Breast epithelium (tissue), 3 donors: ENCODE results near the gene PARP3.

Experiments used
- POLR2A ChIP-seq: fragments of 450-650 bp; IDR thresholded peaks from one replicate; pipeline ENCODE4 v1.6.1; 2016; ENCODE audit warnings: antibody characterized with exemption, mild to moderate bottlenecking, moderate library complexity
- POLR2AphosphoS5 ChIP-seq, 3 donors: sonication (generic); formaldehyde crosslinking; IDR thresholded peaks; one replicate each; pipeline ENCODE4 v1.6.1; 2017; ENCODE audit warnings: antibody characterized with exemption in 3 of 3
- TF ChIP-seq, protein P1 (sequence below), 3 donors: fragments of 450-650 bp; IDR thresholded peaks; one replicate each; pipeline ENCODE4 v1.5.1; 2016 to 2017; ENCODE audit warnings: antibody characterized with exemption in 3 of 3, mild to moderate bottlenecking in 3 of 3, moderate library complexity in 3 of 3

DNA sequence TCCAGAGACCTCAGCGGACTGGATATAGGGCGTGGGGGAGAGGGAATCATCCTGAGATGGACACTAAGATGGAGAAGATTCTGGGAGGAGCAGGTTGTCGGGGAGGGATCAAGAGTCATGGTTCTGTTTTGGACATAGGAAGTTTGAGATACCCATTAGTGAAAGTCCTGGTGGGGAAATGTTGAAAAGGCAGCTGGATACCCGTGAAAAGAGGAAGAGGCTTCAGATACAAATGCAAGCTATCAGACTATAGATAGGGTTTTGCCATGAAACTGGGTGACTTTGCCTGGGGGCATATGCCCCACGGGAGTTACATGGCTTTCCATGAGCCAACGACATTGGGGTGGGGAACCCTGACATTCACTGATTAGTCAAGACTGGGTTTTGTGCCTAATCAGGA lies 11.9 kb downstream of the PARP3 start:
- TF ChIP-seq, protein P1, sequence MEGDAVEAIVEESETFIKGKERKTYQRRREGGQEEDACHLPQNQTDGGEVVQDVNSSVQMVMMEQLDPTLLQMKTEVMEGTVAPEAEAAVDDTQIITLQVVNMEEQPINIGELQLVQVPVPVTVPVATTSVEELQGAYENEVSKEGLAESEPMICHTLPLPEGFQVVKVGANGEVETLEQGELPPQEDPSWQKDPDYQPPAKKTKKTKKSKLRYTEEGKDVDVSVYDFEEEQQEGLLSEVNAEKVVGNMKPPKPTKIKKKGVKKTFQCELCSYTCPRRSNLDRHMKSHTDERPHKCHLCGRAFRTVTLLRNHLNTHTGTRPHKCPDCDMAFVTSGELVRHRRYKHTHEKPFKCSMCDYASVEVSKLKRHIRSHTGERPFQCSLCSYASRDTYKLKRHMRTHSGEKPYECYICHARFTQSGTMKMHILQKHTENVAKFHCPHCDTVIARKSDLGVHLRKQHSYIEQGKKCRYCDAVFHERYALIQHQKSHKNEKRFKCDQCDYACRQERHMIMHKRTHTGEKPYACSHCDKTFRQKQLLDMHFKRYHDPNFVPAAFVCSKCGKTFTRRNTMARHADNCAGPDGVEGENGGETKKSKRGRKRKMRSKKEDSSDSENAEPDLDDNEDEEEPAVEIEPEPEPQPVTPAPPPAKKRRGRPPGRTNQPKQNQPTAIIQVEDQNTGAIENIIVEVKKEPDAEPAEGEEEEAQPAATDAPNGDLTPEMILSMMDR (IDR thresholded peaks at IDR 0.05): no peak
- TF ChIP-seq POLR2AphosphoS5 (IDR thresholded peaks at IDR 0.05) (no peak), POLR2A (no peak)
